Activated T-cell treated with anti-CD3 and anti-CD28 coated beads, Interleukin-2, amount 50 U/mL, for 48 hours (primary cell): ENCODE measurements around the gene DISP3.

Source experiments
- DNase-seq, 2 experiments: peaks; one replicate each; pipeline ENCODE4 v3.0.0-alpha.2; 2020

Gene DISP3

GRCh38 chr1:11488966-11489625 lies 10.1 kb downstream of the DISP3 start:
- no peak for DNase-seq

DNA sequence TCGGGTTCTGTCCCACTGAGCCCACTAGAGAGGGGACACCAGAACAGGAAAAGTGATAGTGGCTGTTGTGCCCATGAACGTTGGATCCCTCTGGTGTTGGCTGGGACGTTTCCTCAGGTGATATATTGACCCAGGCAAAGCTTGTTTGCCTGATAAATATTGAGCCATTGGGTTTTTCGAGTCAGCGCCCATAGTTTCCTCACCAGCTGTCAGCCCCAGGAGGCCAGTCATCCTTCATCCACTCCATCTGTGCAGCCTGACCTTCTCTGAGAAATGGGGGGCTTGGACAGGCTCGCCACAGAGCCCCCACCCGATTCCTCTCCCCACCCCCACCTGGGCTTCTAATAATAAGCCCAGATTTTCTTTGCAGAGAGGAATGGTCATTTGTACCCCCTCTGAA lies 13.3 kb downstream of the DISP3 start:
- no peak for DNase-seq

- no peak for DNase-seq
Measured at GRCh38 chr1:11493972-11494655, 15.2 kb downstream of the DISP3 start.

- DNase-seq: no peak
Measured at GRCh38 chr1:11494771-11495170, 15.8 kb downstream of the DISP3 start.

DNA sequence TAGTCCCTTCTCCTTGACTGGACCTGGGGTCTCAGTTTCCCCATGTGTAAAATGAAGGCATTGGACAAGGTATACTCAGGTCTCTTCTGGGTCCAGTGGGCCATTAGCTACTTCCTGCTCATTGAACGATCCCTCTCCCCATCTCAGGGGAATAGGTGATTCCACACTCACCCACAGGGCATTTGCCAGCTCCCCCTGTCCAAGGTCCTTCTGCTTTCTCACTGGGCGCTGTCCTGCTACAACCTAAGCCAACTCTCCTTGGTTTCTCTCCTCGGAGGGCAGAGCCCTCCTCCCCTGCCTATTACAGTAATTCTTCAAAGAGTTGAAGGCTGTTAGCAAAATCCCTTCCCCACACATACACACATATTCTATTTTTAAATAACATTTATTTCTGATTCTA lies 16.6 kb downstream of the DISP3 start:
- DNase-seq: no peak

GRCh38 chr1:11496551-11497080 lies 17.7 kb downstream of the DISP3 start:
- DNase-seq: no peak

DNA sequence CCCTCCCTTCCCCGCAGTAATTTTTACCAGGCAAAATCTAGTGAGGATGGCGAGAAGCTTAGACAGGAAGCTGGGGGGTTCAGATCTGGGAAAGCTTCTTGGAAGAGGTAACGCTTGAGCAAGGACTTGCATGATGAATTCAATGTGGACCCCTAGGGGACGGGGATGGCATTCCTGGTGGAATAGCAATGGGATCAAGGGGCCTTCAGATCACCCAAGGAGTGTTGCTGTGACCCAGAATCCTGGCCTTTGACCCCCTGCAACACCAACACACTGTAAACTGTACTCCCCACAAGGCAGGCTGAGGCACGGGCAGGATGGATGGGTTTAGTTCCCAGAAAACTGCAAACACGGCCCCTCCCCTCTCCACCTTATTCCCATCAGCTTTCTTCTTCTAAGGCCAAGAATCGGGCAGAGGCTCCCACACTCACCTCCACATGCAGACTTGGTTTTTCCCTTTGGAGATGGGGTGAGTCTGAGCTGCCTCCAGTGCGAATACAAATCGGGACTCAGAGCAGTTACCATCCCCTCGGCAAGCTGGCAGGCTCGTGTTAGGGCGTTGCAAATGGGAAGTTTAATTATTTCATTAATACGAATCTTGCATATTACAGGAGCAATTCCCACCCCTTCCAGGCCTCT lies 20.1 kb downstream of the DISP3 start:
- DNase-seq: no peak

GRCh38 chr1:11499601-11500331 lies 20.8 kb downstream of the DISP3 start:
- no peak for DNase-seq

- no peak for DNase-seq
Measured at GRCh38 chr1:11500881-11501280, 21.9 kb downstream of the DISP3 start.

- peak; percentile 30 to 31 for DNase-seq
Measured at GRCh38 chr1:11501491-11501897, 22.5 kb downstream of the DISP3 start.

- no peak for DNase-seq
Measured at GRCh38 chr1:11501906-11502485, 23.0 kb downstream of the DISP3 start.

DNA sequence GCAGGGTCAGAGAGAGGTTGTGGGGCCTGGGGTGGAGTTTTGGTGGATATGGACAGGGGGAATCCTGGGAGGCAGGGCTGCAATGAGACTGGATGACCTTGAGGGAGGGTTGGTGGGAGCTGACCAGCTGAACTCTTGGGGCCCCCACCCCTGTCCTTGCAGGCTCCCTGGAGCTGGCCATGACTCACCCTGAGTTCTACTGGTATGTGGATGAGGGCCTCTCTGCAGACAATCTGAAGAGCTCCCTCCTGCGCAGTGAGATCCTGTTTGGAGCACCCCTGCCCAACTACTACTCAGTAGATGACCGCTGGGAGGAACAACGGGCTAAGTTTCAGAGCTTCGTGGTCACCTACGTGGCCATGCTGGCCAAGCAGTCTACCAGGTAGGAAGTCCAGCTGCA lies 23.6 kb downstream of the DISP3 start:
- no peak for DNase-seq

- DNase-seq: no peak
Measured at GRCh38 chr1:11504599-11504998, 25.6 kb downstream of the DISP3 start.

DNA sequence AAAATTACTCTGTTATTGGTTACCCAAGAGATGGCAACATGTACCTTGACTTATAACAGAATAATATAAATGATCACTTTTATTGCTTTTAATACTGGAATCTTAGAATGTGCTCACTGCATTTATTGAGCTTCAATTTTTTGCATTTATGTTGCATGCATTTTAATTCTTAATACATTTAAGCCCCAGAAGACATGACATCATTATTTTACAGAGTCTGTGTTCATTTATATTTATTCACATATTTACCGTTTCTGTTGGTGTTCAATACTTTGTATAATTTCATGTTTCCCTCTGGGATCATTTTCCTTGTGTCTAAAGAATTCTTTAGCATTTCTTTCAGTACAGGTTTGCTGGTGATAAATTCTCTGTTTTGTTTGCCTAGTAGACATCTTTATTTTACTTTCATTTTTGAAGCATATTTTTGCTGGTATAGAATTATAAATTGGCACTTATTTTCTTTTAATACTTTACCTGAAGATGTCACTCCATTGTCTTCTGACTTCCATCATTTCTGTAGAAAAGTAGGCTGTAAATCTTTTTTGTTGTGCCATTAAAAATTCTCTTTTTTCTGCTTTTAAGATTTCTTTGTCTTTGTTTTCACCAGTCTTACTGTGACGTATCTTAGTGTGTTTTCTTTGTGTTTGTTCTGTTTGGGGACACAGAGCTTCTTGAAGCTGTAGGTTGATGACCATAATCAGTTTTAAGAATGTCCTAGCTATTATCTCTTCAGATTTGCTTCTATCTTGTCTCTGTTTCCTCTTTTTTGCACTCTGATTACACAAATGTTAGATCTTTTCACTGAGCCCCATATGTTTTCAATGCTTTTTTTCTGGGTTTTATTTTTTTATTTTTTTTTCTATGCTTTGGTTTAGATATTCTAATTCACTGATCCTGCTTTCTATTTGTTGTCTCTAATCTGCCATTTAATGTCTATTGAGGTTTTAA lies 26.9 kb downstream of the DISP3 start:
- DNase-seq: no peak

GRCh38 chr1:11507309-11507708 lies 28.4 kb downstream of the DISP3 start:
- DNase-seq: no peak

GRCh38 chr1:11513681-11514080 lies 34.7 kb downstream of the DISP3 start:
- no peak for DNase-seq

- no peak for DNase-seq
Measured at GRCh38 chr1:11514366-11514765, 35.4 kb downstream of the DISP3 start.

DNA sequence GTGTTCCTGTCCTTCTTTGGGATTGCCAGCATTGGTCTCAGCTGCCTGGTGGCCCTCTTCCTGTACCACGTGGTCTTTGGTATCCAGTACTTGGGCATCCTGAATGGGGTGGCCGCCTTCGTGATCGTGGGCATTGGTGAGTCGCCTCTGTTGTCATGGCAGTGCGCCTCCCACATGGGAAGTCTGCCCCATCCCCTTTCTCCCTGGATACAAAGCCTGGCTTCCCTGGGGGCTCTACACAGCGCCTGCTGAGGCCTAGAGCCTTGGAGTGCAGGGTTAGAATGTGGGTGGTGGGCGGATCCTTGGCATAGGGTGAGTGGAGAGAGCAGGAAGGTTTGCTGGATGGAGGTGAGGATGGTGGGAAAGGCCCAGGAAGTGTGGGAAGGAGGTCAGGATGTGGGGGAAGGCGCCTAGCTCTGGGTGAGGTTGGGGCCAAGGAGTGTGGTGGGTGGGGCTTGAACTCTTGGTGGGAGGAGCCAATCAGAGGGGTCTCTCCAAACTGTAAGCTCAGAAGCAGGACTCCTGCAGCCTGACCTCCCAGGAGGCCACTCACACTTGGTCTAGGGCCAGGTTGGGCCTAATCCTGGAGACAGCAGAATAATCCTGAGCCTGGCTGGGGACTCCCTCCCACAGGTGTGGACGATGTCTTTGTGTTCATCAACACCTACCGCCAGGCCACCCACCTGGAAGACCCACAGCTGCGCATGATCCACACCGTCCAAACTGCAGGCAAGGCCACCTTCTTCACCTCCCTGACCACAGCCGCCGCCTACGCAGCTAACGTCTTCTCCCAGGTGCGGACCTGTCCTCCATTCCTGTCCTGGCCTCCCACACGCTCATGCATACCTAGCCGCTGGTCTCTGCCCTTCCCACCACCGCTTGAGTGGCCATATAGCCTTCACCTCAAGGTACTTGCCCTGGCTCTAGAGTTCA lies 36.7 kb downstream of the DISP3 start:
- DNase-seq: no peak

DNA sequence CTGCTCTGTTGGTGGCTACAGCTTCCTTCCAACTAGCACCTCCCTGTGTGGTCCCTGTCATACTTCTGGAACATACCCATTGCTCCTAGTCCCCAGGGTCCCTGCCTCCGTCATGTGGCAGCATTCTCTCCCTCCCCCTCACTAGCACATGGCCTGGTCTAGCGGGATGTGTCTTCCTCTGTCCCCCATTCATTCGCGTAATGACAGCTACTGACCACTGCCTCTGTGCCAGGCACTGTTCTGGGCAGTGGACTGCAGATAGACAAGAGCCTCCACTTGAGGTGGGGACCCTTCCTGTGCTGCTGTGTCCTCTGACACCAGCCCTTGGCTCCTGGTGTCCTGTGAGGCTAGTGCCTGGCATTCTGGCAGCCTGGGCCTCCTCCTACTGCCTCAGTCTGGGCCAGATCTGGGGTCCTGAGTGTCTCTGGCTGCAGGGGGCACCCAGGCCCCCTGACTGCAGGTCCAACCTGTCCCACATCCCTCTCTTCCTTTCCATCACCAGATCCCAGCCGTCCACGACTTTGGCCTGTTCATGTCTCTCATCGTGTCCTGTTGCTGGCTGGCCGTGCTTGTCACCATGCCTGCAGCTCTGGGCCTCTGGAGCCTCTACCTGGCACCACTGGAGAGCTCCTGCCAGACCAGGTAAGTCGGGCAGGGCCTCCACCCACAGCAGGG lies 38.1 kb downstream of the DISP3 start:
- DNase-seq: no peak
